Measurements from ENCODE around the gene PACSIN2. TPM values are rescaled to one million over a fixed set of nuclear protein-coding genes. Genes with fewer than 3 reads are reported as not detected.

PACSIN2 gene
- total RNA-seq, 1 donor from 2014 or later, result 93.4 TPM

GRCh38 chr22:42947211-42947990 lies 67.5 kb downstream of the PACSIN2 start:
- peaks cover 4% of the 10 kb centered on the region for H3K36me3 Mint-ChIP-seq (ENCODE audit: low read depth)
- H3K4me3 Mint-ChIP-seq (ENCODE audit: unreplicated experiment), result no peak overlapping the region
- H3K27ac Mint-ChIP-seq (ENCODE audit: unreplicated experiment), result peak overlapping the region; percentile 79
- no peaks in the 10 kb centered on the region for H3K27me3 Mint-ChIP-seq (ENCODE audit: low read depth)
- no peak for TF ChIP-seq CTCF (IDR thresholded peaks at IDR 0.05)
- H3K4me1 Mint-ChIP-seq (ENCODE audit: low read depth), result peaks cover 94% of the 10 kb centered on the region
- DNase-seq (ENCODE audit: low spot score), result no peak
- H3K9me3 Mint-ChIP-seq (ENCODE audit: low read depth), result no peaks in the 10 kb centered on the region

- peak overlapping the region; percentile 79 for H3K27ac Mint-ChIP-seq (ENCODE audit: unreplicated experiment)
- peaks cover 4% of the 10 kb centered on the region for H3K36me3 Mint-ChIP-seq (ENCODE audit: low read depth)
- H3K4me3 Mint-ChIP-seq (ENCODE audit: unreplicated experiment), result no peak overlapping the region
- H3K27me3 Mint-ChIP-seq (ENCODE audit: low read depth), result no peaks in the 10 kb centered on the region
- peaks cover 94% of the 10 kb centered on the region for H3K4me1 Mint-ChIP-seq (ENCODE audit: low read depth)
- no peak for TF ChIP-seq CTCF (IDR thresholded peaks at IDR 0.05)
- H3K9me3 Mint-ChIP-seq (ENCODE audit: low read depth), result no peaks in the 10 kb centered on the region
- DNase-seq (ENCODE audit: low spot score), result no peak
These were observed 68.3 kb downstream of the PACSIN2 start for GRCh38 chr22:42946546-42947198.

- H3K27me3 Mint-ChIP-seq (ENCODE audit: low read depth), result no peaks in the 10 kb centered on the region
- H3K36me3 Mint-ChIP-seq (ENCODE audit: low read depth), result peaks cover 4% of the 10 kb centered on the region
- H3K9me3 Mint-ChIP-seq (ENCODE audit: low read depth), result no peaks in the 10 kb centered on the region
- peak overlapping the region; percentile 81 for H3K27ac Mint-ChIP-seq (ENCODE audit: unreplicated experiment)
- no peak overlapping the region for H3K4me3 Mint-ChIP-seq (ENCODE audit: unreplicated experiment)
- DNase-seq (ENCODE audit: low spot score), result no peak
- H3K4me1 Mint-ChIP-seq (ENCODE audit: low read depth), result peaks cover 94% of the 10 kb centered on the region
- TF ChIP-seq CTCF (IDR thresholded peaks at IDR 0.05), result no peak
These were observed 69.2 kb downstream of the PACSIN2 start for GRCh38 chr22:42945736-42946135.

GRCh38 chr22:42945027-42945426 lies 69.9 kb downstream of the PACSIN2 start:
- Mint-ChIP-seq H3K9me3 (ENCODE audit: low read depth) (no peaks in the 10 kb centered on the region), H3K4me3 (ENCODE audit: unreplicated experiment) (no peak overlapping the region), H3K36me3 (ENCODE audit: low read depth) (peaks cover 4% of the 10 kb centered on the region), H3K4me1 (ENCODE audit: low read depth) (peaks cover 94% of the 10 kb centered on the region), H3K27ac (ENCODE audit: unreplicated experiment) (peak overlapping the region; percentile 81), H3K27me3 (ENCODE audit: low read depth) (no peaks in the 10 kb centered on the region)
- DNase-seq (ENCODE audit: low spot score), result no peak
- no peak for TF ChIP-seq CTCF (IDR thresholded peaks at IDR 0.05)

- no peak overlapping the region for H3K27ac Mint-ChIP-seq (ENCODE audit: unreplicated experiment)
- H3K27me3 Mint-ChIP-seq (ENCODE audit: low read depth), result no peaks in the 10 kb centered on the region
- H3K4me1 Mint-ChIP-seq (ENCODE audit: low read depth), result peaks cover 94% of the 10 kb centered on the region
- peaks cover 4% of the 10 kb centered on the region for H3K36me3 Mint-ChIP-seq (ENCODE audit: low read depth)
- no peaks in the 10 kb centered on the region for H3K9me3 Mint-ChIP-seq (ENCODE audit: low read depth)
- no peak for DNase-seq (ENCODE audit: low spot score)
- no peak overlapping the region for H3K4me3 Mint-ChIP-seq (ENCODE audit: unreplicated experiment)
- TF ChIP-seq CTCF (IDR thresholded peaks at IDR 0.05), result no peak
These were observed 70.5 kb downstream of the PACSIN2 start for GRCh38 chr22:42944409-42944808.

Measured in chondrocyte (in vitro differentiated cells).